Tibial nerve (tissue), 4 donors: ENCODE results near the gene CHAC1.

ENCODE experiments used
- CTCF ChIP-seq, 5 experiments: fragments of 200-600 bp in 3 of 5; fragments of 450-650 bp in 2 of 5; sonication (generic) in 3 of 5; IDR thresholded peaks; one replicate each; pipeline ENCODE4 v1.5.1; 2016 to 2019; ENCODE audit warnings: antibody characterized with exemption in 5 of 5, mild to moderate bottlenecking in 3 of 5, moderate library complexity in 2 of 5
- EP300 ChIP-seq, 2 donors: sonication (generic); formaldehyde crosslinking; IDR thresholded peaks; one replicate each; pipeline ENCODE4 v1.6.1; 2017; ENCODE audit warnings: antibody characterized with exemption in 2 of 2, mild to moderate bottlenecking in 1 of 2

DNA sequence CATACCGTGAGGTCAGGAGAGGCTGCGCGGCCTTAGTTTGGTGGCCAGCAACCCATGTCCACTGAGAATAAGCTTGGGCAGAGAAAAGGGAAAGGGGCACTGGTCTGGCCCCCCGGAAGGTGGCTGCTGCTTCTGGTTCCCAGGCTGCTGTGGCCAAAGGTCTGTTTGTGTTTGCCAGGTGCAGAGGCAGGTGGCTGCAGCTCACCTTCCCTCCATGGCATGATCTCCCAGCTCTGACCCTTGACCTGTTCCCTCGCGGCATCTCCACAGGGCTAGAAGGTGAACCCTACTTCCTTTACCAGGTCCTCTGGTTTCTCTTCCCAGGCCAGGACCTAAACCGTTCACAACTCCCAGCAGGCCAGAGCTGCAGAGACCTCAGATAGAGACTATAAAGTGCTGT lies 45.2 kb upstream of the CHAC1 start:
- TF ChIP-seq EP300 (IDR thresholded peaks at IDR 0.05) (no peak), CTCF (IDR thresholded peaks at IDR 0.05) (no peak)
